NT2/D1 (cell line): ENCODE measurements around the gene MCEMP1.

Experiments
- DNase-seq: peaks from one replicate; pipeline ENCODE4 v3.0.0-alpha.2; 2011; ENCODE audit warnings: low read depth, low spot score
- H3K27me3 ChIP-seq: 2 replicates; pipeline ENCODE4 v1.6.0; 2011; ENCODE audit warnings: mild to moderate bottlenecking; ENCODE audit not compliant: insufficient read length, insufficient read depth
- H3K36me3 ChIP-seq: 2 replicates; pipeline ENCODE4 v1.6.1; 2011; ENCODE audit warnings: mild to moderate bottlenecking, low read length, mixed read lengths; ENCODE audit not compliant: insufficient read depth, insufficient read length
- H3K4me1 ChIP-seq: 2 replicates; pipeline ENCODE4 v1.5.1; 2011; ENCODE audit not compliant: insufficient read depth, insufficient read length
- H3K4me3 ChIP-seq: 2 replicates; pipeline ENCODE4 v1.5.1; 2011; ENCODE audit warnings: low read depth; ENCODE audit not compliant: insufficient read length
- H3K9ac ChIP-seq: 2 replicates; pipeline ENCODE4 v1.6.0; 2011; ENCODE audit warnings: low read depth; ENCODE audit not compliant: insufficient read length
- H3K9me3 ChIP-seq: 2 replicates; pipeline ENCODE4 v1.5.1; 2011; ENCODE audit warnings: mild to moderate bottlenecking, low read length; ENCODE audit not compliant: insufficient read depth
- SUZ12 ChIP-seq: IDR thresholded peaks from 2 replicates; pipeline ENCODE4 v1.6.1; 2011; ENCODE audit not compliant: insufficient read length, insufficient read depth; ENCODE audit errors: extremely low read depth
- YY1 ChIP-seq: IDR thresholded peaks from 2 replicates; pipeline ENCODE4 v1.6.1; 2011; ENCODE audit not compliant: insufficient read length, insufficient read depth
- ZNF274 ChIP-seq: IDR thresholded peaks from 2 replicates; pipeline ENCODE4 v1.6.1; 2011; ENCODE audit warnings: mild to moderate bottlenecking, low read depth, low read length

Gene MCEMP1

GRCh38 chr19:7645656-7646425, 31.0 kb upstream of the MCEMP1 start:
- Histone ChIP-seq H3K27me3 (peaks cover 9% of the 10 kb centered on the region), H3K4me3 (no peak overlapping the region), H3K9me3 (no peaks in the 10 kb centered on the region), H3K9ac (peak overlapping the region; percentile 50), H3K36me3 (peaks cover 32% of the 10 kb centered on the region), H3K4me1 (peaks cover 6% of the 10 kb centered on the region)
- TF ChIP-seq ZNF274, result no peak
- TF ChIP-seq SUZ12, result no peak
- TF ChIP-seq YY1, result no peak
- no peak for DNase-seq

- Histone ChIP-seq H3K9me3 (no peaks in the 10 kb centered on the region), H3K36me3 (peaks cover 32% of the 10 kb centered on the region), H3K4me3 (no peak overlapping the region), H3K27me3 (peaks cover 14% of the 10 kb centered on the region), H3K4me1 (peaks cover 6% of the 10 kb centered on the region), H3K9ac (no peak overlapping the region)
- no peak for DNase-seq
- no peak for TF ChIP-seq ZNF274
- TF ChIP-seq YY1, result no peak
- TF ChIP-seq SUZ12, result no peak
Measured at GRCh38 chr19:7646426-7646700, 30.5 kb upstream of the MCEMP1 start.

GRCh38 chr19:7647156-7647555, 29.7 kb upstream of the MCEMP1 start:
- Histone ChIP-seq H3K9me3 (no peaks in the 10 kb centered on the region), H3K27me3 (peaks cover 18% of the 10 kb centered on the region), H3K4me3 (no peak overlapping the region), H3K9ac (no peak overlapping the region), H3K4me1 (peaks cover 6% of the 10 kb centered on the region), H3K36me3 (peaks cover 32% of the 10 kb centered on the region)
- TF ChIP-seq SUZ12 (no peak), YY1 (no peak), ZNF274 (no peak)
- DNase-seq, result no peak

GRCh38 chr19:7648265-7649014, 28.4 kb upstream of the MCEMP1 start:
- DNase-seq, result no peak
- no peak overlapping the region for H3K4me3 ChIP-seq
- H3K4me1 ChIP-seq, result peaks cover 6% of the 10 kb centered on the region
- H3K27me3 ChIP-seq, result peaks cover 24% of the 10 kb centered on the region
- TF ChIP-seq YY1 (no peak), SUZ12 (no peak), ZNF274 (no peak)
- peaks cover 27% of the 10 kb centered on the region for H3K36me3 ChIP-seq
- no peak overlapping the region for H3K9ac ChIP-seq
- H3K9me3 ChIP-seq, result no peaks in the 10 kb centered on the region

GRCh38 chr19:7650148-7650547, 26.7 kb upstream of the MCEMP1 start:
- no peak for DNase-seq
- peaks cover 17% of the 10 kb centered on the region for H3K36me3 ChIP-seq
- no peak overlapping the region for H3K9ac ChIP-seq
- H3K9me3 ChIP-seq, result no peaks in the 10 kb centered on the region
- H3K4me1 ChIP-seq, result peaks cover 6% of the 10 kb centered on the region
- no peak overlapping the region for H3K4me3 ChIP-seq
- peaks cover 24% of the 10 kb centered on the region for H3K27me3 ChIP-seq
- TF ChIP-seq SUZ12 (no peak), ZNF274 (no peak), YY1 (no peak)

GRCh38 chr19:7652061-7652641, 24.7 kb upstream of the MCEMP1 start:
- Histone ChIP-seq H3K4me1 (peaks cover 5% of the 10 kb centered on the region), H3K9me3 (no peaks in the 10 kb centered on the region), H3K9ac (peak overlapping the region; percentile 29), H3K36me3 (peaks cover 9% of the 10 kb centered on the region), H3K4me3 (peak overlapping the region; percentile 8), H3K27me3 (peaks cover 27% of the 10 kb centered on the region)
- DNase-seq, result peak; percentile 66
- no peak for TF ChIP-seq YY1
- TF ChIP-seq SUZ12, result no peak
- no peak for TF ChIP-seq ZNF274

- TF ChIP-seq SUZ12 (no peak), ZNF274 (no peak), YY1 (no peak)
- H3K9ac ChIP-seq, result no peak overlapping the region
- no peaks in the 10 kb centered on the region for H3K9me3 ChIP-seq
- peaks cover 27% of the 10 kb centered on the region for H3K27me3 ChIP-seq
- DNase-seq, result no peak
- no peaks in the 10 kb centered on the region for H3K36me3 ChIP-seq
- no peak overlapping the region for H3K4me3 ChIP-seq
- H3K4me1 ChIP-seq, result peaks cover 8% of the 10 kb centered on the region
Measured at GRCh38 chr19:7654401-7654800, 22.5 kb upstream of the MCEMP1 start.
